Epithelial cell of prostate (primary cell): ENCODE data around the gene CCDC8.

Source experiments
- DNase-seq: peaks from one replicate; pipeline ENCODE4 v3.0.0-alpha.2; 2011; ENCODE audit warnings: low read depth, low spot score
- H3K27ac ChIP-seq: fragments of 450-650 bp; 2 replicates; pipeline ENCODE4 v1.5.1; 2017; ENCODE audit warnings: mild to moderate bottlenecking

CCDC8 gene

DNA sequence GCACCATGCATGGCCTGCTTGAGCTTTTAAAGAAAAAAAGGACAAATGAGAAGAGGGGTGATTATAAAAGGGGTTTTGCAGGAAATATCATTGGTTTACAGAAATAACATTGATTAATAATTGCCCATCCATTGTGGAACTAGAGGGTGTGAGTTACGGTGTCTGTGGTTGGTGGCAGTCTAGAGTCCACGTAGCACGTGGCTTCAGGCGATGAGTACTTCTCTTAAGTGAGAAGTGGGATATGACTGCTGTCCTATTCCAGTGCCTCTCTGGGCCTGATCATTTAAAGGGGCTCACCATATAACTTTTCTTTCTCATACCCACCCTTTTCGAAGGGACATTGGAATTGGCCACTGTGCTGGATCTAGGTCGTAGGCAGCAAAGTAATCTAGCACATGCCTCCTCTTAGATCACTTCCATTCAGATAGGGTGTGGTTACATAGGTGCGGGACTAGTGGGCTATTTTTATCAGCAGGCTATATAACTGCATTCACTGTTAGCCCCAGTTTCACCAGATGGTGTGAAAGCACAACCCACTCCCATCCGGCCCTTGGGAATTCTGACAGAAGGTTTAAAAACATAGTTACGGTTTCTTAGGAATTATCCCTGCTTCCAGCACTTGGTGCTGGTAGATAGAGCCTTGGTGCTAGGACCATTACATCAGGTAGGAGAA, 46.6 kb downstream of the CCDC8 start:
- H3K27ac ChIP-seq, result no peak overlapping the region
- no peak for DNase-seq

GRCh38 chr19:46365561-46365960, 47.8 kb downstream of the CCDC8 start:
- no peak for DNase-seq
- H3K27ac ChIP-seq, result no peak overlapping the region

- no peak for DNase-seq
- no peak overlapping the region for H3K27ac ChIP-seq
Observed at GRCh38 chr19:46364359-46364758, 49.0 kb downstream of the CCDC8 start.

GRCh38 chr19:46361915-46362314, 51.4 kb downstream of the CCDC8 start:
- no peak for DNase-seq

More at GRCh38 chr19:46361915-46362314, 51.4 kb downstream of the CCDC8 start:
- H3K27ac ChIP-seq, result no peak overlapping the region
